Ascending aorta (tissue), 2 donors: ENCODE measurements around the gene CSF2RB. TPM values are rescaled to one million over a fixed set of nuclear protein-coding genes. Genes with fewer than 3 reads are reported as not detected.

Experiments used
- DNase-seq, 2 donors: peaks; one replicate each; pipeline ENCODE4 v3.0.0-alpha.2; 2019; ENCODE audit warnings: low spot score in 2 of 2
- H3K27ac ChIP-seq, 2 donors: fragments of 200-600 bp; sonication (generic); one replicate each; pipeline ENCODE4 v1.5.1; 2016 to 2017; ENCODE audit warnings: mild to moderate bottlenecking in 1 of 2
- H3K27me3 ChIP-seq: fragments of 200-600 bp; sonication (generic); one replicate; pipeline ENCODE4 v1.5.1; 2017
- H3K36me3 ChIP-seq, 2 donors: fragments of 200-600 bp; sonication (generic); one replicate each; pipeline ENCODE4 v1.5.1; 2016
- H3K4me1 ChIP-seq, 2 donors: fragments of 200-600 bp; sonication (generic); one replicate each; pipeline ENCODE4 v1.5.1; 2016 to 2017; ENCODE audit warnings: mild to moderate bottlenecking in 1 of 2
- H3K4me3 ChIP-seq, 2 donors: fragments of 200-600 bp; sonication (generic); one replicate each; pipeline ENCODE4 v1.5.1; 2016 to 2017; ENCODE audit warnings: mild to moderate bottlenecking in 1 of 2
- H3K9me3 ChIP-seq, 2 donors: fragments of 200-600 bp; sonication (generic); one replicate each; pipeline ENCODE4 v1.5.1; 2016
- intact Hi-C: fragments of 100-400 bp; cut with DNase I; formaldehyde crosslinking; loops from one replicate; pipeline ENCODE4 v1.15.1; 2023
- total RNA-seq: library from RNA; depleted of rRNA; stranded (reverse); fragments of >200 nt; gene quantifications from one replicate; pipeline ENCODE4 v1.1.0, GENCODE V29; 2016
- TF ChIP-seq, protein P1 (sequence below), 3 experiments: fragments of 200-600 bp in 2 of 3; fragments of 450-650 bp in 1 of 3; sonication (generic) in 2 of 3; IDR thresholded peaks; one replicate each; pipeline ENCODE4 v1.5.1; 2016 to 2019; ENCODE audit warnings: antibody characterized with exemption in 3 of 3, mild to moderate bottlenecking in 1 of 3, moderate library complexity in 1 of 3

CSF2RB gene
- total RNA-seq, 1 donor from 2014 or later, result 6.0 TPM

GRCh38 chr22:36926721-36927435 is 13.4 kb downstream of the CSF2RB start:
- intact Hi-C loops, result no loop called here
- no peak overlapping the region for H3K27ac ChIP-seq
- no peaks in the 10 kb centered on the region for H3K9me3 ChIP-seq
- no peaks in the 10 kb centered on the region for H3K4me1 ChIP-seq
- TF ChIP-seq, protein P1, sequence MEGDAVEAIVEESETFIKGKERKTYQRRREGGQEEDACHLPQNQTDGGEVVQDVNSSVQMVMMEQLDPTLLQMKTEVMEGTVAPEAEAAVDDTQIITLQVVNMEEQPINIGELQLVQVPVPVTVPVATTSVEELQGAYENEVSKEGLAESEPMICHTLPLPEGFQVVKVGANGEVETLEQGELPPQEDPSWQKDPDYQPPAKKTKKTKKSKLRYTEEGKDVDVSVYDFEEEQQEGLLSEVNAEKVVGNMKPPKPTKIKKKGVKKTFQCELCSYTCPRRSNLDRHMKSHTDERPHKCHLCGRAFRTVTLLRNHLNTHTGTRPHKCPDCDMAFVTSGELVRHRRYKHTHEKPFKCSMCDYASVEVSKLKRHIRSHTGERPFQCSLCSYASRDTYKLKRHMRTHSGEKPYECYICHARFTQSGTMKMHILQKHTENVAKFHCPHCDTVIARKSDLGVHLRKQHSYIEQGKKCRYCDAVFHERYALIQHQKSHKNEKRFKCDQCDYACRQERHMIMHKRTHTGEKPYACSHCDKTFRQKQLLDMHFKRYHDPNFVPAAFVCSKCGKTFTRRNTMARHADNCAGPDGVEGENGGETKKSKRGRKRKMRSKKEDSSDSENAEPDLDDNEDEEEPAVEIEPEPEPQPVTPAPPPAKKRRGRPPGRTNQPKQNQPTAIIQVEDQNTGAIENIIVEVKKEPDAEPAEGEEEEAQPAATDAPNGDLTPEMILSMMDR (IDR thresholded peaks at IDR 0.05), result no peak
- H3K27me3 ChIP-seq, result no peaks in the 10 kb centered on the region
- DNase-seq, result no peak
- no peaks in the 10 kb centered on the region for H3K36me3 ChIP-seq
- H3K4me3 ChIP-seq, result no peak overlapping the region

- intact Hi-C loops, result no loop called here
- no peaks in the 10 kb centered on the region for H3K27me3 ChIP-seq
- DNase-seq, result no peak
- no peak overlapping the region for H3K27ac ChIP-seq
- TF ChIP-seq, protein P1 (IDR thresholded peaks at IDR 0.05), result no peak
- H3K9me3 ChIP-seq, result no peaks in the 10 kb centered on the region
- H3K36me3 ChIP-seq, result no peaks in the 10 kb centered on the region
- no peak overlapping the region for H3K4me3 ChIP-seq
- H3K4me1 ChIP-seq, result no peaks in the 10 kb centered on the region
These were observed 14.2 kb downstream of the CSF2RB start for GRCh38 chr22:36927671-36928070.

- Histone ChIP-seq H3K4me1 (no peaks in the 10 kb centered on the region), H3K27me3 (no peaks in the 10 kb centered on the region), H3K36me3 (no peaks in the 10 kb centered on the region), H3K9me3 (no peaks in the 10 kb centered on the region), H3K4me3 (no peak overlapping the region), H3K27ac (no peak overlapping the region)
- intact Hi-C loops, result no loop called here
- TF ChIP-seq, protein P1 (IDR thresholded peaks at IDR 0.05), result no peak
- no peak for DNase-seq
These were observed 14.8 kb downstream of the CSF2RB start for GRCh38 chr22:36928196-36928595.

DNA sequence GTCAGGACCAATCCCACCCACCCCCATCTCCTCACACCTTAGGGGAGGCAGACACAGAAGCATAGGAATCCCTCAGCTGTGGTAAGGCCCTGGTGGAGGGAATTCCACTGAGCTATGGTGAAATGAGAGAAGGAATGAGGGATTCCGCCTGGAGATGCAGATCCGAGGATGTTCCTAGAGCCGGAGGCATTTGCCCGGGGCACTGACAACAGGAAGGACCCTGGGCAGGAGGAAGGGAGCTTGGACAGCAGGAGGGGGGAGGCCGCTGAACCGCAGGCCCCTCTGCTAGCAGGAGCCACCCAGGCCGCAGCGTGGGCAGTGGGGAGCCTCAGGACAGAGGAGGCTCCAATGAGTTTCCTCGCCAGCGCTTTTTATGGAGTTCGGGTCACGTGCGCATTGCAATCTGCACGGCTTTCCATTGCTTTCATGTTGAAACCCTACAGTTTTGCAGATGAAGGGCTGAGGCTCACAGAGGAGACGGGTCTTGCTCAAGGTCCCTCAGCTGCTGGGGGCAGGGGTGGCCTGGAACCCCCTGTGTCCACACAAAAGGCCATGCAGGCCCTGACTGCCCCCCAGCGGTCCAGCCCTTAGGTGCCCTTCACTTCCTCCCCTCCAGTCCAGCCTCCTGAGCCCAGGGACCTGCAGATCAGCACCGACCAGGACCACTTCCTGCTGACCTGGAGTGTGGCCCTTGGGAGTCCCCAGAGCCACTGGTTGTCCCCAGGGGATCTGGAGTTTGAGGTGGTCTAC is 15.5 kb downstream of the CSF2RB start:
- TF ChIP-seq, protein P1 (IDR thresholded peaks at IDR 0.05), result no peak
- Histone ChIP-seq H3K4me1 (no peaks in the 10 kb centered on the region), H3K27ac (no peak overlapping the region), H3K4me3 (no peak overlapping the region), H3K9me3 (no peaks in the 10 kb centered on the region), H3K27me3 (no peaks in the 10 kb centered on the region), H3K36me3 (no peaks in the 10 kb centered on the region)
- intact Hi-C loops, result no loop called here
- no peak for DNase-seq

DNA sequence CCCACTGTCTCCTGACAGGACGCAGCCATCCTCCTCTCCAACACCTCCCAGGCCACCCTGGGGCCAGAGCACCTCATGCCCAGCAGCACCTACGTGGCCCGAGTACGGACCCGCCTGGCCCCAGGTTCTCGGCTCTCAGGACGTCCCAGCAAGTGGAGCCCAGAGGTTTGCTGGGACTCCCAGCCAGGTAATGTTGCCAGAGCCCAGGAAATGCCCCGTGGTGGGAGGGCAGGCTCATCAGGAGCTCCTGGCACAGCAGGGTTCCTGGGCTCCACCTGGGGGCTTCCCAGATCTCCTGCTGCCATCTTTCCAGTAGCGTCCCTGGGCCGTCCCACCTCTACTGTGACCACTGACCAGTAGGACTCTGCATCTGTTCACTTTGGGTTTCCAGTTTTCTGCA is 16.2 kb downstream of the CSF2RB start:
- no peak overlapping the region for H3K4me3 ChIP-seq
- no peaks in the 10 kb centered on the region for H3K9me3 ChIP-seq
- H3K36me3 ChIP-seq, result no peaks in the 10 kb centered on the region
- TF ChIP-seq, protein P1 (IDR thresholded peaks at IDR 0.05), result no peak
- intact Hi-C loops, result no loop called here
- no peaks in the 10 kb centered on the region for H3K27me3 ChIP-seq
- no peak for DNase-seq
- H3K27ac ChIP-seq, result no peak overlapping the region
- H3K4me1 ChIP-seq, result no peaks in the 10 kb centered on the region
